Bronchial epithelial cell (primary cell): ENCODE results near the gene RUNX2. TPM values are rescaled to one million over a fixed set of nuclear protein-coding genes. Genes with fewer than 3 reads are reported as not detected.

Experiments
- DNase-seq: peaks from one replicate; pipeline ENCODE4 v3.0.0-alpha.2; 2010; ENCODE audit warnings: low read depth
- FAIRE-seq: peaks from 2 replicates; lab custom pipeline; 2011; peaks lifted over from hg19 to GRCh38; lab: Jason Lieb, UNC
- H3K27me3 ChIP-seq: 2 replicates; pipeline ENCODE4 v1.5.1; 2011; ENCODE audit warnings: low read length; ENCODE audit not compliant: control insufficient read depth, insufficient read depth
- H3K36me3 ChIP-seq: 2 replicates; pipeline ENCODE4 v1.5.1; 2011; ENCODE audit warnings: low read length; ENCODE audit not compliant: control insufficient read depth, insufficient read depth
- H3K4me3 ChIP-seq: 2 replicates; pipeline ENCODE4 v1.5.1; 2011; ENCODE audit warnings: mild to moderate bottlenecking, low read depth, low read length, control low read depth
- CTCF ChIP-seq: IDR thresholded peaks from 2 replicates; pipeline ENCODE4 v1.5.1; 2011; ENCODE audit warnings: mild to moderate bottlenecking, moderate library complexity, low read length, control low read depth, inconsistent platforms; ENCODE audit not compliant: insufficient read depth, severe bottlenecking
- total RNA-seq: library from RNA; depleted of rRNA; stranded (reverse); fragments of >200 nt; gene quantifications from 2 replicates; pipeline ENCODE4 v1.2.1, GENCODE V29; 2014

Gene RUNX2
- total RNA-seq, 1 donor from 2014 or later, result 0.79 TPM

- Histone ChIP-seq H3K4me3 (no peak overlapping the region), H3K36me3 (no peaks in the 10 kb centered on the region), H3K27me3 (no peaks in the 10 kb centered on the region)
- DNase-seq (peak; percentile 98), FAIRE-seq (no peak)
- TF ChIP-seq CTCF, result no peak
These were observed 369.5 kb downstream of the RUNX2 start for GRCh38 chr6:45697605-45698004.

- no peak overlapping the region for H3K4me3 ChIP-seq
- DNase-seq, result no peak
- TF ChIP-seq CTCF, result no peak
- no peaks in the 10 kb centered on the region for H3K27me3 ChIP-seq
- no peaks in the 10 kb centered on the region for H3K36me3 ChIP-seq
- FAIRE-seq, result no peak
These were observed 369.9 kb downstream of the RUNX2 start for GRCh38 chr6:45698046-45698445.

- no peak for DNase-seq
- no peak for TF ChIP-seq CTCF
- H3K27me3 ChIP-seq, result no peaks in the 10 kb centered on the region
- no peak overlapping the region for H3K4me3 ChIP-seq
- no peak for FAIRE-seq
- H3K36me3 ChIP-seq, result no peaks in the 10 kb centered on the region
These were observed 371.5 kb downstream of the RUNX2 start for GRCh38 chr6:45699663-45700062.

- H3K4me3 ChIP-seq, result no peak overlapping the region
- DNase-seq, result peak; percentile 83
- TF ChIP-seq CTCF, result no peak
These were observed 375.0 kb downstream of the RUNX2 start for GRCh38 chr6:45702849-45703739.

GRCh38 chr6:45704056-45704800 lies 376.1 kb downstream of the RUNX2 start:
- no peak for DNase-seq
- no peak overlapping the region for H3K4me3 ChIP-seq
- no peaks in the 10 kb centered on the region for H3K36me3 ChIP-seq
- no peak for FAIRE-seq
- no peak for TF ChIP-seq CTCF
- H3K27me3 ChIP-seq, result no peaks in the 10 kb centered on the region

More at GRCh38 chr6:45702849-45703739, 375.0 kb downstream of the RUNX2 start:
- Histone ChIP-seq H3K36me3 (no peaks in the 10 kb centered on the region), H3K27me3 (no peaks in the 10 kb centered on the region)
- no peak for FAIRE-seq
